ENCODE results near the gene CCDC141. TPM values are rescaled to one million over a fixed set of nuclear protein-coding genes. Genes with fewer than 3 reads are reported as not detected.

CCDC141 gene
- total RNA-seq, 1 experiment from 2014 or later: 11.5 TPM

DNA sequence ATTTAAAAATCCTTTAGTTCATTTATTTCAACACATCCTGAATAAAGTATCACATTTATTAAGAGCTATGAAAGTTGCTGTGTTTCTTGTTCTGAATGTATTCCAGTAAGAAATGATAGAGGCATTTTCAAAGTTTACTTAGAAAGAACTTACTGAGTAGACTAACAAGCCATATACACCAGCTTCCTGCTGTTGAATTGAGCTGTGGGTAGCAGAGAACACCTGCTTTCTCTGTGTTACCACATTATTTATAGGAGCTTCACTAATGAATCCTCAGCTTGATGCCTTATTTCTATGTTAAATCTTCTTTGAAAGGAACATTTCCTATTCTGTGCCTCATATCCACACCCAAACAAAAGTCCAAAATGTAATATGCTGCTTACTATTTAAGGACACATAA is 115.4 kb downstream of the CCDC141 start:
- H3K4me3 Mint-ChIP-seq (ENCODE audit: unreplicated experiment): no peak overlapping the region
- TF ChIP-seq, protein P1, sequence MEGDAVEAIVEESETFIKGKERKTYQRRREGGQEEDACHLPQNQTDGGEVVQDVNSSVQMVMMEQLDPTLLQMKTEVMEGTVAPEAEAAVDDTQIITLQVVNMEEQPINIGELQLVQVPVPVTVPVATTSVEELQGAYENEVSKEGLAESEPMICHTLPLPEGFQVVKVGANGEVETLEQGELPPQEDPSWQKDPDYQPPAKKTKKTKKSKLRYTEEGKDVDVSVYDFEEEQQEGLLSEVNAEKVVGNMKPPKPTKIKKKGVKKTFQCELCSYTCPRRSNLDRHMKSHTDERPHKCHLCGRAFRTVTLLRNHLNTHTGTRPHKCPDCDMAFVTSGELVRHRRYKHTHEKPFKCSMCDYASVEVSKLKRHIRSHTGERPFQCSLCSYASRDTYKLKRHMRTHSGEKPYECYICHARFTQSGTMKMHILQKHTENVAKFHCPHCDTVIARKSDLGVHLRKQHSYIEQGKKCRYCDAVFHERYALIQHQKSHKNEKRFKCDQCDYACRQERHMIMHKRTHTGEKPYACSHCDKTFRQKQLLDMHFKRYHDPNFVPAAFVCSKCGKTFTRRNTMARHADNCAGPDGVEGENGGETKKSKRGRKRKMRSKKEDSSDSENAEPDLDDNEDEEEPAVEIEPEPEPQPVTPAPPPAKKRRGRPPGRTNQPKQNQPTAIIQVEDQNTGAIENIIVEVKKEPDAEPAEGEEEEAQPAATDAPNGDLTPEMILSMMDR (IDR thresholded peaks at IDR 0.05; ENCODE audit: insufficient read depth in 1 of 2, low read depth in 1 of 2, low read length in 1 of 2, severe bottlenecking in 1 of 2, unreplicated experiment in 1 of 2): no peak
- DNase-seq: no peak
- H3K36me3 ChIP-seq (ENCODE audit: control insufficient read depth, insufficient read depth, low read length): no peaks in the 10 kb centered on the region
- CTCF ChIA-PET: no interaction called here
- H3K4me3 ChIP-seq (ENCODE audit: low read depth, low read length): no peak overlapping the region
- no peaks in the 10 kb centered on the region for H3K4me1 ChIP-seq
- intact Hi-C loops (cut with micrococcal nuclease; ENCODE audit: unreplicated experiment): no loop called here
- H3K27me3 ChIP-seq (replicated peaks; ENCODE audit: control insufficient read depth, insufficient read depth, low read length): no peaks in the 10 kb centered on the region
- POLR2A ChIA-PET: no interaction called here
- no peaks in the 10 kb centered on the region for H3K36me3 Mint-ChIP-seq (ENCODE audit: insufficient read depth, unreplicated experiment)
- H3K27ac Mint-ChIP-seq (ENCODE audit: unreplicated experiment): no peak overlapping the region
- H3K9me3 ChIP-seq: no peaks in the 10 kb centered on the region
- peaks cover 26% of the 10 kb centered on the region for H3K9me3 Mint-ChIP-seq (ENCODE audit: unreplicated experiment)
- BruUV-seq (replicated peaks): no TSS peak
- H3K27me3 Mint-ChIP-seq (ENCODE audit: insufficient read depth, unreplicated experiment): no peaks in the 10 kb centered on the region
- H3K4me1 Mint-ChIP-seq (ENCODE audit: low read depth, unreplicated experiment): no peaks in the 10 kb centered on the region

GRCh38 chr2:178933493-178933892 is 116.4 kb downstream of the CCDC141 start:
- CTCF ChIA-PET: no interaction called here
- DNase-seq: no peak
- Mint-ChIP-seq H3K4me3 (ENCODE audit: unreplicated experiment) (no peak overlapping the region), H3K27me3 (ENCODE audit: insufficient read depth, unreplicated experiment) (no peaks in the 10 kb centered on the region), H3K27ac (ENCODE audit: unreplicated experiment) (no peak overlapping the region), H3K9me3 (ENCODE audit: unreplicated experiment) (peaks cover 26% of the 10 kb centered on the region), H3K4me1 (ENCODE audit: low read depth, unreplicated experiment) (no peaks in the 10 kb centered on the region), H3K36me3 (ENCODE audit: insufficient read depth, unreplicated experiment) (no peaks in the 10 kb centered on the region)
- Histone ChIP-seq H3K36me3 (ENCODE audit: control insufficient read depth, insufficient read depth, low read length) (no peaks in the 10 kb centered on the region), H3K4me1 (no peaks in the 10 kb centered on the region), H3K9me3 (no peaks in the 10 kb centered on the region), H3K4me3 (ENCODE audit: low read depth, low read length) (no peak overlapping the region), H3K27me3 (replicated peaks; ENCODE audit: control insufficient read depth, insufficient read depth, low read length) (no peaks in the 10 kb centered on the region)
- TF ChIP-seq, protein P1 (IDR thresholded peaks at IDR 0.05; ENCODE audit: insufficient read depth in 1 of 2, low read depth in 1 of 2, low read length in 1 of 2, severe bottlenecking in 1 of 2, unreplicated experiment in 1 of 2): no peak
- POLR2A ChIA-PET: no interaction called here
- no TSS peak for BruUV-seq (replicated peaks)
- intact Hi-C loops (cut with micrococcal nuclease; ENCODE audit: unreplicated experiment): no loop called here

DNA sequence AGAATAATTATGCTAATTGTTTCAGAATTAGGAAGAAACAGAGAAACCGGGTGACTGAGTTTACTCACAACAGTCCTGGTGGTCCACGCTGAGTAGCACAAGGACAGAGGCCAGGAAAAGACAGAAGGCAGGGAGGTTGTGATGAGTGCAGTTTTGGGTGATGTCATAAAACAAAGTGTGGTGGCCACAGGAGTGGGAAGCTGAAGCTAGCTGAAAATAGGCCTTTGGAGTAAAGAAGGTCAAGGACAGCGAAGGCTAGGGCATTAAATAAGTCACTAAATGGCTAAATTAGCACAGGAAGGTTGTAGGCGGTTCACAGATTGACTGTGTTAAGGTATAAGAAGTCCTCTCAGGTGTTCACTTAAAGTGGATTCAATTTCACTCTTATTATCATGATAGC is 121.9 kb downstream of the CCDC141 start:
- Mint-ChIP-seq H3K36me3 (ENCODE audit: insufficient read depth, unreplicated experiment) (no peaks in the 10 kb centered on the region), H3K4me1 (ENCODE audit: low read depth, unreplicated experiment) (no peaks in the 10 kb centered on the region), H3K4me3 (ENCODE audit: unreplicated experiment) (no peak overlapping the region), H3K27ac (ENCODE audit: unreplicated experiment) (no peak overlapping the region), H3K27me3 (ENCODE audit: insufficient read depth, unreplicated experiment) (no peaks in the 10 kb centered on the region), H3K9me3 (ENCODE audit: unreplicated experiment) (peaks cover 15% of the 10 kb centered on the region)
- intact Hi-C loops (cut with micrococcal nuclease; ENCODE audit: unreplicated experiment): no loop called here
- DNase-seq: no peak
- Histone ChIP-seq H3K27me3 (replicated peaks; ENCODE audit: control insufficient read depth, insufficient read depth, low read length) (no peaks in the 10 kb centered on the region), H3K9me3 (no peaks in the 10 kb centered on the region), H3K4me3 (ENCODE audit: low read depth, low read length) (no peak overlapping the region), H3K36me3 (ENCODE audit: control insufficient read depth, insufficient read depth, low read length) (no peaks in the 10 kb centered on the region), H3K4me1 (no peaks in the 10 kb centered on the region)
- TF ChIP-seq, protein P1 (IDR thresholded peaks at IDR 0.05; ENCODE audit: insufficient read depth in 1 of 2, low read depth in 1 of 2, low read length in 1 of 2, severe bottlenecking in 1 of 2, unreplicated experiment in 1 of 2): no peak
- ChIA-PET CTCF (no interaction called here), POLR2A (no interaction called here)
- BruUV-seq (replicated peaks): no TSS peak

Data from Caco-2 (cell line).